MCF 10A (cell line): Measurements from ENCODE around the gene SNX10. TPM values are rescaled to one million over a fixed set of nuclear protein-coding genes. Genes with fewer than 3 reads are reported as not detected.

Source experiments
- BruUV-seq: library from RNA; stranded (reverse); fragments of 400-500 nt; replicated peaks from 2 replicates; lab custom pipeline; 2021; lab: Mats Ljungman, UMichigan
- CTCF ChIA-PET: fragments of 300-600 bp; sonication (Branson Sonifier 250); formaldehyde crosslinking; extraction: SDS; loops from one replicate; lab custom pipeline; 2021; ENCODE audit warnings: antibody characterized with exemption, inconsistent platforms; lab: Yijun Ruan, JAX
- POLR2A ChIA-PET: fragments of 300-600, 350-650 bp; sonication (Branson Sonifier 250); formaldehyde crosslinking; extraction: SDS; loops from one replicate; lab custom pipeline; 2020; ENCODE audit warnings: antibody characterized with exemption, inconsistent platforms; lab: Yijun Ruan, JAX
- DNase-seq: peaks from one replicate; pipeline ENCODE4 v3.0.0-alpha.2; 2018; ENCODE audit not compliant: unreplicated experiment
- H3K27ac Mint-ChIP-seq: one replicate; pipeline ENCODE4 v1.8.0; 2022; ENCODE audit warnings: mild to moderate bottlenecking, low read depth, mixed read lengths; ENCODE audit not compliant: unreplicated experiment
- H3K27me3 Mint-ChIP-seq: one replicate; pipeline ENCODE4 v1.8.0; 2022; ENCODE audit warnings: mixed read lengths; ENCODE audit not compliant: insufficient read depth, unreplicated experiment
- H3K36me3 Mint-ChIP-seq: one replicate; pipeline ENCODE4 v1.8.0; 2022; ENCODE audit warnings: mild to moderate bottlenecking, moderate library complexity, mixed read lengths; ENCODE audit not compliant: insufficient read depth, unreplicated experiment
- H3K4me1 Mint-ChIP-seq: one replicate; pipeline ENCODE4 v1.8.0; 2022; ENCODE audit warnings: mixed read lengths; ENCODE audit not compliant: insufficient read depth, unreplicated experiment
- H3K4me3 Mint-ChIP-seq: one replicate; pipeline ENCODE4 v1.8.0; 2022; ENCODE audit warnings: mild to moderate bottlenecking, moderate library complexity, mixed read lengths; ENCODE audit not compliant: unreplicated experiment
- H3K9me3 Mint-ChIP-seq: one replicate; pipeline ENCODE4 v1.8.0; 2022; ENCODE audit warnings: mixed read lengths; ENCODE audit not compliant: unreplicated experiment
- CTCF ChIP-seq: fragments of 200-600 bp; IDR thresholded peaks from one replicate; pipeline ENCODE4 v1.8.0; 2022; ENCODE audit warnings: antibody characterized with exemption, mild to moderate bottlenecking; ENCODE audit not compliant: unreplicated experiment
- intact Hi-C: fragments of 100-400 bp; cut with micrococcal nuclease; formaldehyde crosslinking; loops from 2 replicates; pipeline ENCODE4 v1.14.1; 2022
- total RNA-seq: library from RNA; stranded (reverse); gene quantifications from 2 replicates; pipeline ENCODE4 v1.2.3, GENCODE V29; 2022

Gene SNX10
- total RNA-seq, 1 experiment from 2014 or later = 7.1 TPM

GRCh38 chr7:26409661-26410547 is 118.2 kb downstream of the SNX10 start:
- Mint-ChIP-seq H3K36me3 (no peaks in the 10 kb centered on the region), H3K27me3 (no peaks in the 10 kb centered on the region), H3K9me3 (no peaks in the 10 kb centered on the region), H3K27ac (no peak overlapping the region), H3K4me1 (no peaks in the 10 kb centered on the region), H3K4me3 (no peak overlapping the region)
- no peak for TF ChIP-seq CTCF
- POLR2A ChIA-PET = interaction anchor here (1.3 kb wide), 1 partner anchor 11 kb away, joined by 3 read pairs; no protein-coding TSS in a partner anchor
- CTCF ChIA-PET = interaction anchor here (0.9 to 1.3 kb wide), 2 partner anchors 9 to 11 kb away, joined by 3 to 4 read pairs; no protein-coding TSS in a partner anchor
- BruUV-seq = no TSS peak
- no peak for DNase-seq
- intact Hi-C loops = no loop called here

DNA sequence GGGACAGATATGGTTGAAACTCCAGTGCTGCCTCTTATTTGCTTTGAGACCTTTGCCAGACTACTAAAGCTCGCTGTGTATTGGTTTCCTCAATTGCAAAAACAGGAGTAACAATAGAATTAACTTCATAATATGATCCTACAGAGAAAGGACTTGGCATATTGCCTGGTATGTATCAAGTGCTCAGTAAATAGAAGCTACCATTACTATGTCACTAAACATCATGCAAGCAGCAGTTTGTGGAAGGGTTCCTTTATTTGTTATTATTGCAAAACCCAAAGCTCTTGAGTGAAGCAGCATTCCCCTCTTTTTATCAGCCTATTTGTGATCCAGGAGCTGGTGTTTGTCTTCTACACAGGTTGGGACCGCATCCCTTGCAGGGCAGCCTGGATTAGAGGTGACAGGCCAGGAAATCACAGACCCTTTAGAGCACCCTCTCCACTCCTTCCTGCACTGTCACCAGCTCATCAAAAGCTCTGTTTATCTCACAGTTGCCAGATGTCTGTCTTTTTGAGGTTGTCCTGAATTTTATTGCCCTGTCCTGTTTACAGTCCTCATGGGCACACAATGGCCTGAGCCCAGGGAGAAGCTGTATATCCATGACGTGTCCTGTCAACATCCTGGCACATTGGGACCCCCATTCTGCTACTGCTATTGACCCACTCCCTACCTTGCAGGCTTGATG is 121.5 kb downstream of the SNX10 start:
- H3K4me1 Mint-ChIP-seq = no peaks in the 10 kb centered on the region
- no peak for DNase-seq
- no peaks in the 10 kb centered on the region for H3K9me3 Mint-ChIP-seq
- H3K27ac Mint-ChIP-seq = no peak overlapping the region
- POLR2A ChIA-PET = interaction anchor here (0.5 kb wide), 1 partner anchor 1788 kb away, joined by 3 read pairs; no protein-coding TSS in a partner anchor
- H3K27me3 Mint-ChIP-seq = no peaks in the 10 kb centered on the region
- H3K36me3 Mint-ChIP-seq = no peaks in the 10 kb centered on the region
- CTCF ChIA-PET = no interaction called here
- intact Hi-C loops = no loop called here
- no peak overlapping the region for H3K4me3 Mint-ChIP-seq
- no peak for TF ChIP-seq CTCF
- BruUV-seq = no TSS peak

DNA sequence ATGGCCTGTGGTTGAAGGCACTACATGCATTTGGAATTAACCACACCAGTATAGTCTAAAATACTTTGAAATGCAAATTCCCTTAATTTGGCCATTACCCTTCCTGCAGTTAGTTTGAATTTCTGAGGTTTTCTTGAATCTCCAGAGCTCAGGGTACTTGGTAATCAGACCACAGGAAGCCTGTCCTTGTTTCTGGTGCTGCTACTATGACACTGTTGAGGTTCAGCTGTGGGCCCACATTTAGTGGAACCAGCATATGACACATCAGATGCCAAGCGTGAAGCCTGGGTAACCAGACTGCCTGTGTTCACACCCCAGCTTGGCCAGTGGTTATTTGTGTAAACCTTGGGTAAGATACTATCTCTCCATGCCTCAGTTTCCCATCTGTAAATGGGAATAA is 124.3 kb downstream of the SNX10 start:
- ChIA-PET POLR2A (no interaction called here), CTCF (interaction anchor here (1.4 kb wide), 1 partner anchor 14 kb away, joined by 4 read pairs; no protein-coding TSS in a partner anchor)
- Mint-ChIP-seq H3K27ac (no peak overlapping the region), H3K36me3 (no peaks in the 10 kb centered on the region), H3K27me3 (no peaks in the 10 kb centered on the region), H3K4me3 (no peak overlapping the region), H3K9me3 (no peaks in the 10 kb centered on the region), H3K4me1 (no peaks in the 10 kb centered on the region)
- DNase-seq = no peak
- TF ChIP-seq CTCF = no peak
- BruUV-seq = no TSS peak
- intact Hi-C loops = no loop called here

GRCh38 chr7:26417911-26418413 is 126.3 kb downstream of the SNX10 start:
- POLR2A ChIA-PET = interaction anchor here (1.4 kb wide), 1 partner anchor 9 kb away, joined by 5 read pairs; no protein-coding TSS in a partner anchor
- no peak for TF ChIP-seq CTCF
- DNase-seq = no peak
- no peak overlapping the region for H3K27ac Mint-ChIP-seq
- CTCF ChIA-PET = no interaction called here
- intact Hi-C loops = no loop called here
- H3K27me3 Mint-ChIP-seq = no peaks in the 10 kb centered on the region
- H3K9me3 Mint-ChIP-seq = no peaks in the 10 kb centered on the region
- H3K4me3 Mint-ChIP-seq = no peak overlapping the region
- no peaks in the 10 kb centered on the region for H3K4me1 Mint-ChIP-seq
- no TSS peak for BruUV-seq
- H3K36me3 Mint-ChIP-seq = no peaks in the 10 kb centered on the region
